Sigmoid colon (tissue), 7 donors: ENCODE results near the gene TAF6. TPM values are rescaled to one million over a fixed set of nuclear protein-coding genes. Genes with fewer than 3 reads are reported as not detected.

Experiments used
- DNase-seq: peaks from one replicate; pipeline ENCODE4 v3.0.0-alpha.2; 2019
- H3K27ac ChIP-seq, 4 donors: fragments of 200-600 bp; sonication (generic); one replicate each; pipeline ENCODE4 v1.5.1; 2016 to 2019; ENCODE audit warnings: mild to moderate bottlenecking in 1 of 4
- H3K27me3 ChIP-seq, 3 donors: fragments of 200-600 bp; sonication (generic); one replicate each; pipeline ENCODE4 v1.5.1; 2019; ENCODE audit warnings: mild to moderate bottlenecking in 1 of 3
- H3K36me3 ChIP-seq, 4 donors: fragments of 200-600 bp; sonication (generic); one replicate each; pipeline ENCODE4 v1.5.1; 2016 to 2019
- H3K4me1 ChIP-seq, 4 donors: fragments of 200-600 bp; sonication (generic); one replicate each; pipeline ENCODE4 v1.5.1; 2017 to 2019
- H3K4me3 ChIP-seq, 4 donors: fragments of 200-600 bp; sonication (generic); one replicate each; pipeline ENCODE4 v1.5.1; 2017 to 2019; ENCODE audit warnings: mild to moderate bottlenecking in 2 of 4, moderate library complexity in 1 of 4
- H3K9me3 ChIP-seq, 4 donors: fragments of 200-600 bp in 3 of 4; sonication (generic) in 3 of 4; one replicate each; pipeline versions ENCODE4 v1.5.1 to v1.6.1; 2013 to 2019
- EP300 ChIP-seq, 4 donors: sonication (generic); formaldehyde crosslinking; IDR thresholded peaks; one replicate each; pipeline ENCODE4 v1.6.1; 2017; ENCODE audit warnings: antibody characterized with exemption in 4 of 4
- POLR2A ChIP-seq, 2 donors: fragments of 450-650 bp; IDR thresholded peaks; one replicate each; pipeline ENCODE4 v1.6.1; 2016; ENCODE audit warnings: antibody characterized with exemption in 2 of 2, mild to moderate bottlenecking in 2 of 2, moderate library complexity in 2 of 2
- POLR2AphosphoS5 ChIP-seq, 4 donors: sonication (generic); formaldehyde crosslinking; IDR thresholded peaks; one replicate each; pipeline ENCODE4 v1.6.1; 2017; ENCODE audit warnings: antibody characterized with exemption in 4 of 4
- WGBS, 2 donors: extraction: QIAGEN DNeasy Blood & Tissue Kit; methylation state at CpG; one replicate each; pipeline ENCODE4 v1.1.7; 2013; 5-methylcytosine and 5-hydroxymethylcytosine counted together
- intact Hi-C: fragments of 100-400 bp; cut with DNase I; formaldehyde crosslinking; loops from one replicate; pipeline ENCODE4 v1.15.1; 2023
- polyA plus RNA-seq, 3 donors: library from polyadenylated mRNA; stranded (reverse); fragments of 200-250 nt; gene quantifications; one replicate each; pipeline ENCODE4 v1.2.3, GENCODE V29; 2013
- total RNA-seq, 4 donors: library from RNA; depleted of rRNA; stranded (reverse); fragments of >200 nt; gene quantifications; one replicate each; pipeline ENCODE4 v1.1.0, GENCODE V29; 2016
- TF ChIP-seq, protein P1 (sequence below), 4 experiments: fragments of 450-650 bp in 3 of 4; fragments of 200-600 bp in 1 of 4; IDR thresholded peaks; one replicate each; pipeline ENCODE4 v1.5.1; 2016 to 2019; ENCODE audit warnings: antibody characterized with exemption in 4 of 4, mild to moderate bottlenecking in 3 of 4, moderate library complexity in 2 of 4
- donor health status: healthy with polysubstance abuse.
- donor health status: Bipolar disorder and iron deficiency.
- donor health status: healthy.

The TAF6 gene
- total and polyA plus RNA-seq, 7 donors: 18.0 to 87.8 (median 56.6) TPM

DNA sequence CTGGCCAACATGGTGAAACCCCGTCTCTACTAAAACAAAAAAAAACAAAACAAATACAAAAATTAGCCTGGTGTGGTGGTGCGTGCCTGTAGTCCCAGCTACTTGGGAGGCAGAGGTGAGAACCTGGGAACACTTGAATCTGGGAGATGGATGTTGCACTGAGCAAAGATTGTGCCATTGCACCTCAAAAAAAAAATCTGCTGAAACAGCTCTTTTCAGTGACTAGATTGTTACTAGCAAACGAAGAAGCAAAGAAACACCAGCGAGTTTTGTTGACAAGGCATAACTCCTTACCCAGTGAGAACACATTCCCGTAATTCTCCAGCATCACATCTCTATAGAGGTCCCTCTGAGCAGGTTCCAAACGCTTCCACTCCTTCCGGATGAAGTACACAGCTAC, 44.3 kb downstream of the TAF6 start:
- WGBS, 2 donors: 97 to 98% methylated on average over 7 of the region's 7 CpGs
- DNase-seq: no peak
- Histone ChIP-seq H3K27me3 (no peaks in the 10 kb centered on the region), H3K4me1 (peaks cover 0 to 15% (median 10%) of the 10 kb centered on the region in 4 donors), H3K27ac (no peak overlapping the region), H3K36me3 (peaks cover 68 to 99% (median 73%) of the 10 kb centered on the region in 4 donors), H3K4me3 (no peak overlapping the region), H3K9me3 (peaks cover 4 to 22% (median 12%) of the 10 kb centered on the region in 4 donors)
- intact Hi-C loops: no loop called here
- TF ChIP-seq POLR2AphosphoS5 (IDR thresholded peaks at IDR 0.05): no peak
- no peak for TF ChIP-seq EP300 (IDR thresholded peaks at IDR 0.05)
- TF ChIP-seq, protein P1, sequence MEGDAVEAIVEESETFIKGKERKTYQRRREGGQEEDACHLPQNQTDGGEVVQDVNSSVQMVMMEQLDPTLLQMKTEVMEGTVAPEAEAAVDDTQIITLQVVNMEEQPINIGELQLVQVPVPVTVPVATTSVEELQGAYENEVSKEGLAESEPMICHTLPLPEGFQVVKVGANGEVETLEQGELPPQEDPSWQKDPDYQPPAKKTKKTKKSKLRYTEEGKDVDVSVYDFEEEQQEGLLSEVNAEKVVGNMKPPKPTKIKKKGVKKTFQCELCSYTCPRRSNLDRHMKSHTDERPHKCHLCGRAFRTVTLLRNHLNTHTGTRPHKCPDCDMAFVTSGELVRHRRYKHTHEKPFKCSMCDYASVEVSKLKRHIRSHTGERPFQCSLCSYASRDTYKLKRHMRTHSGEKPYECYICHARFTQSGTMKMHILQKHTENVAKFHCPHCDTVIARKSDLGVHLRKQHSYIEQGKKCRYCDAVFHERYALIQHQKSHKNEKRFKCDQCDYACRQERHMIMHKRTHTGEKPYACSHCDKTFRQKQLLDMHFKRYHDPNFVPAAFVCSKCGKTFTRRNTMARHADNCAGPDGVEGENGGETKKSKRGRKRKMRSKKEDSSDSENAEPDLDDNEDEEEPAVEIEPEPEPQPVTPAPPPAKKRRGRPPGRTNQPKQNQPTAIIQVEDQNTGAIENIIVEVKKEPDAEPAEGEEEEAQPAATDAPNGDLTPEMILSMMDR (IDR thresholded peaks at IDR 0.05): no peak
- no peak for TF ChIP-seq POLR2A (IDR thresholded peaks at IDR 0.05)

DNA sequence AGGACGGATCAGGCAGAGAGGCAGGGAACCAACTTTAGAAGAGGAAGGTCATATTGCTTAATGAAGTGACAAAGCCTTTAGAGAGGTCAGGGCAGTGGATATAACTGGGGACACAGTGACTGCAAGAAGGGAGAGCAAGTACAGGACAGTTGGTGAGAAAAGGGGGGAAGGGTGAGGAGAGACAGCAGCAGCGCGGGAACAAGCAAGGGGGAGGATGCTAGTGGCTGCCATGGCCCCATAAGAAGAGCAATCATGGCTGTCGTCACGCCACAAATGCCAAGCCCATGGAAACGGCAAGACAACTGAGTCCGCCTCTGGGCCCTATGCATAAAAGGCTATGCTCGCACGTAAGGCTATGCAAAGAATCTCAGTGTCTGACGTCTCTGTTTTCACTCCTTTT, 46.7 kb downstream of the TAF6 start:
- Histone ChIP-seq H3K27ac (no peak overlapping the region), H3K4me1 (no peaks in the 10 kb centered on the region), H3K27me3 (no peaks in the 10 kb centered on the region), H3K9me3 (peaks cover 4 to 22% (median 12%) of the 10 kb centered on the region in 4 donors), H3K36me3 (peaks cover 67 to 89% (median 71%) of the 10 kb centered on the region in 4 donors), H3K4me3 (no peak overlapping the region)
- WGBS, 2 donors: 97 to 98% methylated on average over 10 of the region's 10 CpGs
- TF ChIP-seq EP300 (IDR thresholded peaks at IDR 0.05) (no peak), POLR2AphosphoS5 (IDR thresholded peaks at IDR 0.05) (no peak), POLR2A (IDR thresholded peaks at IDR 0.05) (no peak)
- TF ChIP-seq, protein P1 (IDR thresholded peaks at IDR 0.05): no peak
- intact Hi-C loops: no loop called here
- DNase-seq: peak; percentile 30

DNA sequence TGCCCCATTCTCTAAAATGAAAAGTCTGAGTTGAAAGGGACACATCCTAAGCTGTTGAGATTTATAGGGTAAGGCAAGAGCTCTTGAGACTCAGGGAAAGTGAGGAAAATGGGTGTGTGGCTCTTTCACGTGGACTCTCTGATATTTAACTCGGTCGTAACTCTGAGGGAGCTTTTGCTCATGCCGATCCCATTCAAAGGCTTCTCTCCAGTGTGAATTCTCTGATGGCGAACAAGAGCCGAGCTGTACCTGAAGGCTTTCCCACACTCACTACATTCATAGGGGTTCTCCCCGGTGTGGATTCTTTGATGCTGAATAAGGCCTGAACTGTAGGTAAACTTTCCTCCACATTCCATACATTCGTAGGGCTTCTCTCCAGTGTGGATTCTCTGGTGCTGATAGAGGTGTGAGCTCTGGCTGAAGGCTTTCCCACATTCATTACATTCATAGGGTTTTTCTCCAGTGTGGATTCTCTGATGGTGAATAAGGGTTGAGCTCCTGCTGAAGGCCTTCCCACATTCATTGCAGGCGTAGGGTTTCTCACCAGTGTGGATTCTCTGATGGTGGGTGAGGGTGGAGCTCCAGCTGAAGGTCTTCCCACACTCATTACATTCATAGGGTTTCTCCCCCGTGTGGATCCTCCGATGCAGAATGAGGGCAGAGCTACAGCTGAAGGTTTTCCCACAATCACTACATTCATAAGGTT, 48.0 kb downstream of the TAF6 start:
- Histone ChIP-seq H3K4me3 (no peak overlapping the region), H3K36me3 (peaks cover 55 to 76% (median 61%) of the 10 kb centered on the region in 4 donors), H3K4me1 (peaks cover 0 to 9% (median 5%) of the 10 kb centered on the region in 4 donors), H3K9me3 (peaks cover 4 to 22% (median 12%) of the 10 kb centered on the region in 4 donors), H3K27me3 (no peaks in the 10 kb centered on the region), H3K27ac (no peak overlapping the region)
- intact Hi-C loops: no loop called here
- 98 to 99% methylated on average over 11 of the region's 11 CpGs for WGBS, 2 donors
- no peak for DNase-seq
- no peak for TF ChIP-seq EP300 (IDR thresholded peaks at IDR 0.05)

DNA sequence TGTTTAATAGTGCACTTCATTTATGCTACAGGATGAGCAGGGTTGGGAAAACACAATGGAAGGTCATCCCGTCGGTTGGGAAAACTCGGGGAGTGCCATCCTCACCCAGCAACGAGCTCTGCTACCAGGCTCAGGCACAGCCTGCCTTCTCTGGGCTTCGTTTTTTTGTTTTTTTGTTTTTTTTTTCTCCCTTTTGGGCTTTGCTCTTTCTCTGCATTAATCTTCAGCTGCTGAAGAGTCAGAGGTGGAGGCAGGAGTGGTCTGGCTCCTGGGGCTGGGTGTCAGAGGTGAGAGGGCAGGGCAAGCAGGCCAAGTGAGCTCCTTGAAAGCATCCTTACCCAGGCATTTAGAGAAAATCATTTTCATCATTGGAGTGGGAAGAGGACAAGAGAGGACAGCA, 49.2 kb downstream of the TAF6 start:
- WGBS, 2 donors: 98% methylated on average over 5 of the region's 5 CpGs
- Histone ChIP-seq H3K27me3 (no peaks in the 10 kb centered on the region), H3K9me3 (peaks cover 4 to 22% (median 12%) of the 10 kb centered on the region in 4 donors), H3K36me3 (peaks cover 44 to 64% (median 51%) of the 10 kb centered on the region in 4 donors), H3K27ac (no peak overlapping the region), H3K4me1 (peaks cover 0 to 20% (median 16%) of the 10 kb centered on the region in 4 donors), H3K4me3 (no peak overlapping the region)
- DNase-seq: peak; percentile 27
- intact Hi-C loops: no loop called here
- TF ChIP-seq EP300 (IDR thresholded peaks at IDR 0.05): no peak
- no peak for TF ChIP-seq POLR2A (IDR thresholded peaks at IDR 0.05)
- TF ChIP-seq POLR2AphosphoS5 (IDR thresholded peaks at IDR 0.05): no peak
- TF ChIP-seq, protein P1 (IDR thresholded peaks at IDR 0.05): no peak

DNA sequence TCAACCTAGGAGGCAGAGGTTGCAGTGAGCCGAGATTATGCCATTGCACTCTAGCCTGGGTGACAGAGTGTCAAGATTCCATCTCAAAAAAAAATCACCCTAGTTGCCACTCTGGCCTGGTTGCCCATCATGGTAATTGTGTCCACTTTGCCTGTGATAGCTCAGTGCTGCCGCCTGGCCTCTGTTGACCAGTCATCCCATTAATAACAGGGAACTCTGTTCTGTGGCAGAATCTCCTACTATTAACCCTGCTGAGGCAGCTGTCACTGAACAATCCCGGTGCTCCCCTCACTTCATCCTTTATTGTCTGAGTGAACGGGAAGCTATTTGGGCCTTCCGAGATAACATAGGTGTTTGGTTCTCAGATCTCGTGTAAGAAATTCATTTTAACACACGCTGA, 52.2 kb downstream of the TAF6 start:
- no peak for TF ChIP-seq POLR2AphosphoS5 (IDR thresholded peaks at IDR 0.05)
- TF ChIP-seq, protein P1 (IDR thresholded peaks at IDR 0.05): no peak
- TF ChIP-seq EP300 (IDR thresholded peaks at IDR 0.05): no peak
- no peak for TF ChIP-seq POLR2A (IDR thresholded peaks at IDR 0.05)
- H3K27me3 ChIP-seq: no peaks in the 10 kb centered on the region
- peaks cover 27 to 59% (median 31%) of the 10 kb centered on the region in 4 donors for H3K36me3 ChIP-seq
- peaks cover 0 to 24% (median 17%) of the 10 kb centered on the region in 4 donors for H3K4me1 ChIP-seq
- WGBS, 2 donors: 93% methylated on average over 7 of the region's 7 CpGs
- H3K4me3 ChIP-seq: no peak overlapping the region
- peaks cover 4 to 20% (median 12%) of the 10 kb centered on the region in 4 donors for H3K9me3 ChIP-seq
- intact Hi-C loops: loop anchor here (2.0 kb wide), 1 partner anchor 14 kb away; the partner anchor contains the start of gene ZNF3
- H3K27ac ChIP-seq: peak overlapping the region in 3 of 4 donors; percentile 83 to 87 (median 84)
- DNase-seq: peak; percentile 36
